HG02759 (cell line): ENCODE data around the gene SIGLEC5.

ENCODE experiments used
- ATAC-seq: cut with Tn5 transposase; IDR thresholded peaks from one replicate; pipeline ENCODE4 v1.9.1; 2021; ENCODE audit warnings: mild to moderate bottlenecking, moderate library complexity; ENCODE audit not compliant: unreplicated experiment

Gene SIGLEC5

GRCh38 chr19:51628153-51628939 lies 1.9 kb downstream of the SIGLEC5 start:
- ATAC-seq = no peak

GRCh38 chr19:51627491-51628138 lies 2.6 kb downstream of the SIGLEC5 start:
- no peak for ATAC-seq

- no peak for ATAC-seq
Measured at GRCh38 chr19:51626675-51627074, 3.5 kb downstream of the SIGLEC5 start.

GRCh38 chr19:51621178-51621577 lies 9.0 kb downstream of the SIGLEC5 start:
- ATAC-seq = peak; percentile 62

GRCh38 chr19:51615991-51616390 lies 14.2 kb downstream of the SIGLEC5 start:
- no peak for ATAC-seq

GRCh38 chr19:51614789-51615188 lies 15.4 kb downstream of the SIGLEC5 start:
- no peak for ATAC-seq

GRCh38 chr19:51610576-51610975 lies 19.6 kb downstream of the SIGLEC5 start:
- no peak for ATAC-seq

GRCh38 chr19:51607920-51608562 lies 22.2 kb downstream of the SIGLEC5 start:
- no peak for ATAC-seq

GRCh38 chr19:51607077-51607476 lies 23.1 kb downstream of the SIGLEC5 start:
- ATAC-seq = peak; percentile 94

GRCh38 chr19:51602189-51602854 lies 27.9 kb downstream of the SIGLEC5 start:
- ATAC-seq = no peak

GRCh38 chr19:51600940-51601580 lies 29.1 kb downstream of the SIGLEC5 start:
- ATAC-seq = no peak

GRCh38 chr19:51599084-51599483 lies 31.1 kb downstream of the SIGLEC5 start:
- no peak for ATAC-seq

- ATAC-seq = no peak
Measured at GRCh38 chr19:51598159-51598915, 31.9 kb downstream of the SIGLEC5 start.

GRCh38 chr19:51595190-51596175 lies 34.7 kb downstream of the SIGLEC5 start:
- ATAC-seq = no peak

- ATAC-seq = no peak
Measured at GRCh38 chr19:51594774-51595109, 35.5 kb downstream of the SIGLEC5 start.

GRCh38 chr19:51593969-51594773 lies 36.0 kb downstream of the SIGLEC5 start:
- ATAC-seq = peak; percentile 99

- no peak for ATAC-seq
Measured at GRCh38 chr19:51593138-51593890, 36.9 kb downstream of the SIGLEC5 start.

GRCh38 chr19:51592521-51592920 lies 37.7 kb downstream of the SIGLEC5 start:
- ATAC-seq = no peak
